HUES6 (cell line): Measurements from ENCODE around the gene FNDC3A.

Experiments used
- H3K27ac ChIP-seq: 2 replicates; pipeline ENCODE4 v1.7.0; 2013; ENCODE audit warnings: low read depth, mild to moderate bottlenecking, low read length, inconsistent platforms
- H3K27me3 ChIP-seq: 2 replicates; pipeline ENCODE4 v1.6.1; 2013; ENCODE audit warnings: low read length; ENCODE audit not compliant: control insufficient read depth, insufficient read depth
- H3K36me3 ChIP-seq: 2 replicates; pipeline ENCODE4 v1.6.1; 2013; ENCODE audit warnings: low read length; ENCODE audit not compliant: control insufficient read depth, insufficient read depth
- H3K4me1 ChIP-seq: 2 replicates; pipeline ENCODE4 v1.6.1; 2013; ENCODE audit warnings: low read length; ENCODE audit not compliant: control insufficient read depth, insufficient read depth
- H3K4me3 ChIP-seq: 2 replicates; pipeline ENCODE4 v1.5.1; 2013; ENCODE audit warnings: low read depth, low read length
- H3K9ac ChIP-seq: one replicate; pipeline ENCODE4 v1.6.1; 2013; ENCODE audit warnings: mild to moderate bottlenecking, low read length
- H3K9me3 ChIP-seq: 2 replicates; pipeline ENCODE4 v1.6.1; 2013; ENCODE audit warnings: low read depth, low read length; ENCODE audit not compliant: control insufficient read depth, insufficient read depth

Gene FNDC3A

DNA sequence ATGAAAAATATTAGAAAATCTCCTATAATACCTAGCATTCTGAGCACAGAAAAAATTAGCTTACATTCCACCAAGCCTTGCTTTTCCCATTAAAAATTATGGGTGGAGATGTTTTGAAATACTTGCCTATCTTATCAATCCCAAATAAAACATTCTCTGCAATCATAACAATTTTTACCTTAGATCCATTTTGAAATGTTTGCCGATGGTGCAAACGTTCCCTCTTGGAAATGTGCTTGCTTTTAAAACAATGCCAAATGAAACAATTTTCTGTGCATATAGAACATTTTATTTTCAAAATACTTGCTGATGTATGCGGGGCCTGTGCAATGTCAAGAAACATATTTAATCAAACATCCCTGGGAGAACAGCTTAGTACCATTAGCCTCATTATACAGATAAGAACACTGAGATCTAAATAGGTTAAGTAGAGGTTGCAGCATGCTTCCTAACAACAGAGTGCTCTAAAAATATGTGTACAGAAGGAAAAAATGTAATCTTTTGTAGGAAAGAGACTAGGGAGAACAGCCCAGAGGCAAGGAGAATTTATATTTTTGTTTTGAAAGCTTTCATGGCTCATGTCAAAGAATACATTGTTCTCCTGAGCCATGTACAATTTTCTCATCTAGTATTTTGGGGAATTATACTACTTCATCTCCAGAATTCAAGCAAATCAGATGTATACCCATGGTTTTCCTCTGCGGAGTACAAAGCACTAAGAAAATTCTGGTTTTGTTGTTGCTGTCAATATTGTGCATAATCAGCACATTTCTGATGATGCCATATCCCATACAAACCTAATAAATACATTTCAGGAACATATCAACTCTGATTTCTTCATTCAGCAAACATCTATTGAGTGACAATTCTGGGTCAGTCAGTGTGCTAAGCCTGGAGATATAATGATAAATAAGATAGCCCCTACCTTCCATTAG lies 25.9 kb upstream of the FNDC3A start:
- Histone ChIP-seq H3K9ac (no peak overlapping the region), H3K9me3 (no peaks in the 10 kb centered on the region), H3K27ac (no peak overlapping the region), H3K4me3 (no peak overlapping the region), H3K36me3 (no peaks in the 10 kb centered on the region), H3K27me3 (no peaks in the 10 kb centered on the region), H3K4me1 (no peaks in the 10 kb centered on the region)

DNA sequence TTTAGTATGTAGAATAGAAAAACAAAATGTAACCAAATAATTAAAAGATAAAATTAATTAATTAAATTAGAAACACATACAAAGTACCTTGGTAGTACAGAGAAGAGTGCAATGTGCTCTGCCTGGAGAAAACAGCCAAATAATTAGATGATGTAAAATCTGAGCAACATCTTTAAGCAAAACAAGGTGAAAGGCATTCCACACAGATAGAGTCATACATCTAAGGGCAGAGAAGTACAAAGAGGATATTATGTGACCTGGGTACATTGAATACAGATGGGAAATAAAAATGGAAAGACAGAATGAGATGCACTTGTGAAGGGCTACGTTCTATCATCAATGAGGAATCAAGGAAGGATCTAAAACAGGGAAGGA lies 25.2 kb upstream of the FNDC3A start:
- Histone ChIP-seq H3K27ac (no peak overlapping the region), H3K27me3 (no peaks in the 10 kb centered on the region), H3K36me3 (no peaks in the 10 kb centered on the region), H3K9ac (no peak overlapping the region), H3K4me3 (no peak overlapping the region), H3K4me1 (no peaks in the 10 kb centered on the region), H3K9me3 (no peaks in the 10 kb centered on the region)

DNA sequence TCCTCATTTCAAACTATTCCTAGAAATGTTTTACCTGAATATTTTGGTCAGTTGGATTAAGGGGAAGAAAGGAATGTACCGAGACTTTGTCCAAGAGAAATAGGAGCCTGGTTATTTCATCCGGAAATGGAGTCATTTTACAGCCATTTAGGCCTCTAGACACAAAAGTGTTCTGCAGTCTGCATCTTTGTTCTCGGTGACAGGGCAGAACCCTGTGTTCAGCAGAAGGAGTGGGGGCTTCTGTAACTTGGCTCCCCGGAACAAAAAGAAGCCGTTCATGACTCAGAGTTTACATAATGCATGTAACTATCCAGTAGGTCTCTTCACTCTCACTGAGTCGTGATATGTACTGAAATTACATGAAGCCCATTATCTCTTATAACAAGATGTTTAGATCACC lies 21.6 kb upstream of the FNDC3A start:
- H3K27ac ChIP-seq: no peak overlapping the region
- H3K36me3 ChIP-seq: no peaks in the 10 kb centered on the region
- H3K4me3 ChIP-seq: no peak overlapping the region
- H3K9me3 ChIP-seq: no peaks in the 10 kb centered on the region
- no peaks in the 10 kb centered on the region for H3K27me3 ChIP-seq
- H3K9ac ChIP-seq: no peak overlapping the region
- H3K4me1 ChIP-seq: no peaks in the 10 kb centered on the region

DNA sequence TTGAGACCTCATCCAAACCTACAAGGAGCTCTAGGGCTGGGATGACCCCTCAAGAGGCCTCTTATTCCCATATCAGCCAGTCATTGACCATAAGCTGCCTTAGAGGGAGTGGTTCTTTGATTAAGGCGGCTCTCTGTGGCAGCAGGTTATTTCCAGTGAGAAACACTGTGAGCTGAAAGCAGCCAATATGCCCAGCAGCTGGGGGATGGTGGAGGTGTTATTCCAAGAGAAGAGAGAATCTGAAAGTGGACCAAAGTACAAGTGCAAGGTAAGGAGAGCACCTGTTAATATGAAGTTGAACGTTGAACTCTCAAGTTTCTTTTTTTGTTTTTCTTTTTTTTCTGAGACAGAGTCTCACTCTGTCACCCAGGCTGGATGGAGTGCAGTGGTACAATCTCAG lies 20.2 kb upstream of the FNDC3A start:
- Histone ChIP-seq H3K4me3 (no peak overlapping the region), H3K9me3 (no peaks in the 10 kb centered on the region), H3K27me3 (no peaks in the 10 kb centered on the region)

DNA sequence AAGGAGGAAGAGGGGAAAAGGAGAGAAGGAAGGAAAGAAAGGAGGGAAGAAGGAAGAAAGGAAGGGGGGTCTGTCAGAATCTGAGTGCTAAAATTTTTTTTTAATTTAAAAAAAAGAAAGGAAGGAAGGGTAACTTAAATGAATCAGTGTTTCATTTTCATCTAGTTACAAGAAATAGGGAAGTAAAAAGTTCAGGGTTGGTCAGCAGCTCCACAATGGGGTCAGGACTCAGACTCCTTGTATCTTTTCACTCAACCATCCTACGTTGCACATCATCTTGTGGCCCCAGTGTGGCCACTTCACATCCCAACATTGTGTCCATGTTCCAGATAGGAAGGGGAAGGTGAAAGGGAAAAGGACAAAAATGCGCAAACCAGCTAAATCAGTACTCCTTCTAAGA lies 14.3 kb upstream of the FNDC3A start:
- Histone ChIP-seq H3K4me1 (no peaks in the 10 kb centered on the region), H3K36me3 (no peaks in the 10 kb centered on the region), H3K9me3 (no peaks in the 10 kb centered on the region), H3K27ac (no peak overlapping the region), H3K9ac (no peak overlapping the region), H3K4me3 (no peak overlapping the region), H3K27me3 (no peaks in the 10 kb centered on the region)

More for the DNA sequence above, 20.2 kb upstream of the FNDC3A start:
- Histone ChIP-seq H3K4me1 (no peaks in the 10 kb centered on the region), H3K27ac (no peak overlapping the region), H3K36me3 (no peaks in the 10 kb centered on the region), H3K9ac (no peak overlapping the region)

DNA sequence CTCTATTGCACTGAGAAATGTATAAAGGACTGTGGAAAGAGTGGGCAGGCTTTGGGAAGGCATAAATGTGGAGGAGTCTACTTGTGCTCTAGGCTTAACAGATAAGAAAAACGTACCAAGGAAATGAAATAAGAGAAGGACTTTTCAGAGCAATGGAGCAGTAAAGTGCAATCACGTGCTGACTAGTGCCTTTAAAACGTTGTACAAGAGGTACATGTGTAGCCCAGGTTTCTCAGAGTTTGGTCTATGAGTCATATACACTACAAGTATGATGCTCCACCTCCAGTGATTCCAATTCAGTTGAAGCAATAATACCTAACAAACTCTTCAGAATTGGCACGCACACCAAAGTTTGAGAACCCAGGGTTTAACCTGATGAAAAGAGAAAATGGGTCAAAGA lies 13.4 kb upstream of the FNDC3A start:
- Histone ChIP-seq H3K9ac (no peak overlapping the region), H3K9me3 (no peaks in the 10 kb centered on the region), H3K4me1 (no peaks in the 10 kb centered on the region), H3K27me3 (no peaks in the 10 kb centered on the region), H3K4me3 (no peak overlapping the region), H3K36me3 (no peaks in the 10 kb centered on the region), H3K27ac (no peak overlapping the region)

DNA sequence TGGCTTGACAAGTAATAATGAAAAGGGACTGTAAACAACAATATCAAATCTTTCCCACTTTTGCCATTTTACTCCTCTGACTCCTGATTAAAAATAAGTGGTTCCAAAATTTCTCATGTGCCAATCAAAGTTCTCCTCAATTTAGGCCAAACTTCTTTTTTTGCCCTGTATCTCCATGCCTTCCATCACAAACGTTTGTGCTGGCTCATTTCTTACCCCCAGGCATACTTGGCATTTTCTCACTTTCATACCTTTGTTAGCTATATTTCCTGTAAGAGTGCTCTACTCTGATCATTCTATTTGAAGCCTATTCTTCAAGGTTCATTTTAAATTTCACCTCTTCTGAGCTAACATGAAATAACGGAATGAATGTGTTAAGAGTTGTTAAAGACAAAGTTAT lies 10.0 kb upstream of the FNDC3A start:
- H3K4me3 ChIP-seq: no peak overlapping the region
- no peak overlapping the region for H3K27ac ChIP-seq
- no peak overlapping the region for H3K9ac ChIP-seq
- no peaks in the 10 kb centered on the region for H3K36me3 ChIP-seq
- no peaks in the 10 kb centered on the region for H3K4me1 ChIP-seq
- no peaks in the 10 kb centered on the region for H3K27me3 ChIP-seq
- H3K9me3 ChIP-seq: no peaks in the 10 kb centered on the region

DNA sequence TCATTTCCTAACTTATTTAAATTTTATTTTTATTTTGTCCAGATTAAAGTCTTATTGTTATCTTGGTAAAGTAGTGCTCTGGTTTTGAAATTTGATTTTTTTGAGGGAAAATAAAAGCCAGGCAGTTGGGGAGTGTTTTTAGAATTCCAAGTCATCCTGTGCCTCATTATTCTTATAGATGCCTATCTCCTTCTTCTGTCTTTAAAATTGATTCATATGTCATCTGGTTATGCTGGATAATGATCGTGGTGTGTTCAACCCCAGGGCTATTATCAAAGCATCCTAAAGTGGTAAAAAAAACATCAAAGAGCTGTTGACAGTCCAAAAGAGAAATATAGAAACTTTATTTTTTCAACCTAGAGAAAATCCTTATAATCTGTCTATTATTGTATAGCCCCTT lies 6.0 kb upstream of the FNDC3A start:
- no peaks in the 10 kb centered on the region for H3K36me3 ChIP-seq
- peaks cover 14% of the 10 kb centered on the region; the same call in 1 of the 2 replicates for H3K9me3 ChIP-seq
- H3K9ac ChIP-seq: no peak overlapping the region
- no peak overlapping the region for H3K27ac ChIP-seq
- H3K27me3 ChIP-seq: no peaks in the 10 kb centered on the region
- H3K4me1 ChIP-seq: peaks cover 3% of the 10 kb centered on the region; the same call in 1 of the 2 replicates
- no peak overlapping the region for H3K4me3 ChIP-seq

DNA sequence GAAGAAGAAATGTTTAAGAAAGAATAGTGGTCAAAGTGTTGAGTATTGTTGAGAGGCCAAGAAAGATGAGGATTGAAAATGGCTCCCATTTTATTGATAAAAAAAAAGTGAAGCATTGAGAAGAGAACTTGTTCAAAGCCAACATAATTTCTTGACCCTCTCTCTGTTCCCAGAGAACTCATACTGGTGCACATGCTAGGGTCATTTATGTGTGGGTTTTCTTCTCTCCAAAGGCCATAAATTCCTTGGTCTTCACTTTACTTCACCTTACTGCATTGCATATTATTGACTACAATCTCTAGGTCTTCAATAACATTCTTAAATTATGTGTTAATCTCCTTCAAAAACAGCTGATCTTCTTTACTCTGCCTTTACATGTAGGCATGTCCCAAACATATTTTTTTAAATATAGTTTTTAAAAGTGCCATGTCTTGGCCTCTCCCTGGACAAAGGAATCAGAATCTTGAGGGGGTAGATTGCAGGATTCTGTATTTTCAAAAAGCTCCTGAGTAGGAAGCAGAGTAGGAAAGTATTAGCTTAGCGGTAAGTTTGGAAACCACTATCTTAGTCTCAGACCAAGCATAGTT lies 1.8 kb upstream of the FNDC3A start:
- H3K4me3 ChIP-seq: no peak overlapping the region
- H3K36me3 ChIP-seq: no peaks in the 10 kb centered on the region
- H3K9ac ChIP-seq: no peak overlapping the region
- H3K4me1 ChIP-seq: peaks cover 13% of the 10 kb centered on the region
- H3K27ac ChIP-seq: no peak overlapping the region
- peaks cover 14% of the 10 kb centered on the region; the same call in 1 of the 2 replicates for H3K9me3 ChIP-seq
- H3K27me3 ChIP-seq: no peaks in the 10 kb centered on the region

DNA sequence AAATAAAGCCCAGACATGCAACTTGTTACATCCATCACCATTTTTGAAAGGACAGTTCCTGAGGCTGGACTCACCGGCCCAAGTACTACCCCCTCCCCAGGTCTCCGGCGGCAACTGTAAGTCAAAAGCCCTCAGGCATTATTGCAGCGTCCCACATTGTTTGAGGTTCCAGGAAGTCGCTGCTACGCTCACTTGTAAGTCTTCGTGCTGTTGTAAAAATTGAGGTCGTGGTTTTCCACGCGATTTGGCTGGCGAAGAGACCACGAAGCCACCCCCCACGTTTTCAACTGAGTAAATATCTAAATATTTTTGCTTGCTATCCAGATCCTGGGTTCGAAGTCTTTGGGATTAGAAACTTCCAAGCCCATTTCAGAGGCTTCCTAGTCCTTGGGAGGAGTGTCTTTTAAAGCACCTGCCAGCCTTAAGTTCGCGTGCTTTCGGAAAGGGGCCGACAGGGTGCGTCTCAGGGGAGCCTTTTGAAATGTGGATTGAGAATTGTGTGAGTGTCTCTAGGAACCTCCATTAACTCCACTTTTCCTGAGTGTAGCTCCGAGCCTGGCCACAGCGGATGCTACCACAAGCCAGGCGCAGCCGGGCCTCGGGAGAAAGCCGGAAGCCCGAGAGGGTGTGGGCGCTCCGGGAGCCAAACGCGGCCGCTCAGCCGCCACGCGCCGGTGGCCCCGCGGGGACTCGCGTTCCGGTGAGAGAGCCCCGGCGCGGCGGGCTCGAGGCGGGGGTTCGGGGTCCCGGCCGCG lies 434 bp upstream of the FNDC3A start:
- H3K4me1 ChIP-seq: peaks cover 26% of the 10 kb centered on the region
- H3K27me3 ChIP-seq: no peaks in the 10 kb centered on the region
- H3K9me3 ChIP-seq: peaks cover 14% of the 10 kb centered on the region; the same call in 1 of the 2 replicates
- H3K9ac ChIP-seq: peak overlapping the region; percentile 95
- H3K36me3 ChIP-seq: no peaks in the 10 kb centered on the region
- peak overlapping the region; percentile 93 for H3K27ac ChIP-seq
- H3K4me3 ChIP-seq: peak overlapping the region; percentile 75
